Liver (tissue), 9 donors: ENCODE measurements around the gene CACNA2D1. TPM values are rescaled to one million over a fixed set of nuclear protein-coding genes. Genes with fewer than 3 reads are reported as not detected.

Source experiments
- DNase-seq: peaks from one replicate; pipeline ENCODE4 v3.0.0-alpha.2; 2017; ENCODE audit warnings: low spot score
- H3K27ac ChIP-seq, 2 donors: one replicate each; pipeline ENCODE4 v1.7.0; 2013; ENCODE audit warnings: inconsistent platforms in 2 of 2, low read length in 2 of 2, control low read depth in 1 of 2, low read depth in 1 of 2, mild to moderate bottlenecking in 1 of 2
- H3K27me3 ChIP-seq, 4 donors: one replicate each; pipeline versions ENCODE4 v1.6.1 to v1.7.0; 2013; ENCODE audit warnings: low read length in 3 of 4, inconsistent platforms in 1 of 4, mild to moderate bottlenecking in 1 of 4, moderate library complexity in 1 of 4; ENCODE audit not compliant: control insufficient read depth in 4 of 4, insufficient read depth in 4 of 4
- H3K36me3 ChIP-seq, 4 donors: one replicate each; pipeline versions ENCODE4 v1.6.1 to v1.7.0; 2013; ENCODE audit warnings: low read length in 3 of 4, mild to moderate bottlenecking in 3 of 4, low read depth in 1 of 4, moderate library complexity in 1 of 4; ENCODE audit not compliant: control insufficient read depth in 4 of 4, insufficient read depth in 3 of 4
- H3K4me1 ChIP-seq, 4 donors: one replicate each; pipeline versions ENCODE4 v1.6.1 to v1.7.0; 2013; ENCODE audit warnings: low read length in 3 of 4, mild to moderate bottlenecking in 3 of 4, moderate library complexity in 1 of 4; ENCODE audit not compliant: control insufficient read depth in 4 of 4, insufficient read depth in 4 of 4
- H3K4me3 ChIP-seq, 3 donors: one replicate each; pipeline versions ENCODE4 v1.6.1 to v1.7.0; 2013; ENCODE audit warnings: low read length in 3 of 3, control low read depth in 1 of 3, low read depth in 1 of 3, mild to moderate bottlenecking in 1 of 3
- H3K9ac ChIP-seq, 2 donors: one replicate each; pipeline ENCODE4 v1.7.0; 2013; ENCODE audit warnings: low read length in 2 of 2, mild to moderate bottlenecking in 2 of 2, moderate library complexity in 2 of 2, control low read depth in 1 of 2, low read depth in 1 of 2
- H3K9me3 ChIP-seq, 4 donors: one replicate each; pipeline versions ENCODE4 v1.6.1 to v1.7.0; 2013; ENCODE audit warnings: low read length in 3 of 4; ENCODE audit not compliant: control insufficient read depth in 4 of 4
- ATF3 ChIP-seq: IDR thresholded peaks from 2 replicates; pipeline ENCODE4 v1.6.1; 2016; ENCODE audit warnings: antibody characterized with exemption
- CTCF ChIP-seq: fragments of 150-350 bp; IDR thresholded peaks from 2 replicates; pipeline ENCODE4 v1.5.1; 2017; ENCODE audit warnings: improper control_type of control experiment, low read depth, low read length; ENCODE audit not compliant: missing input control
- EGR1 ChIP-seq, 2 donors: IDR thresholded peaks; 2 replicates each; pipeline ENCODE4 v1.6.1; 2016 to 2018; ENCODE audit warnings: antibody characterized with exemption in 2 of 2, low read depth in 2 of 2
- FOXA1 ChIP-seq: IDR thresholded peaks from 2 replicates; pipeline ENCODE4 v1.6.1; 2016; ENCODE audit warnings: antibody characterized with exemption
- FOXA2 ChIP-seq: IDR thresholded peaks from 2 replicates; pipeline ENCODE4 v1.6.1; 2016; ENCODE audit warnings: antibody characterized with exemption
- GABPA ChIP-seq, 2 donors: IDR thresholded peaks in 1 of 2; conservative IDR thresholded peaks in 1 of 2; 2 replicates each; pipeline ENCODE4 v1.6.1; 2016; ENCODE audit warnings: antibody characterized with exemption in 2 of 2, mild to moderate bottlenecking in 1 of 2, moderate library complexity in 1 of 2
- HNF4A ChIP-seq, 2 donors: conservative IDR thresholded peaks; 2 replicates each; pipeline ENCODE4 v1.6.1; 2016; ENCODE audit warnings: antibody characterized with exemption in 2 of 2, mild to moderate bottlenecking in 2 of 2
- HNF4G ChIP-seq: IDR thresholded peaks from 2 replicates; pipeline ENCODE4 v1.6.1; 2016; ENCODE audit warnings: antibody characterized with exemption
- JUND ChIP-seq, 2 donors: IDR thresholded peaks; 2 replicates each; pipeline ENCODE4 v1.6.1; 2016; ENCODE audit warnings: antibody characterized with exemption in 2 of 2
- MAX ChIP-seq: IDR thresholded peaks from 2 replicates; pipeline ENCODE4 v1.6.1; 2016; ENCODE audit warnings: antibody characterized with exemption
- NR2F2 ChIP-seq: IDR thresholded peaks from 2 replicates; pipeline ENCODE4 v1.6.1; 2016; ENCODE audit warnings: antibody characterized with exemption
- RAD21 ChIP-seq, 2 donors: IDR thresholded peaks; 2 replicates each; pipeline ENCODE4 v1.6.1; 2016; ENCODE audit warnings: antibody characterized with exemption in 2 of 2, mild to moderate bottlenecking in 2 of 2
- REST ChIP-seq: IDR thresholded peaks from 2 replicates; pipeline ENCODE4 v1.6.1; 2016; ENCODE audit warnings: antibody characterized with exemption, mild to moderate bottlenecking
- RXRA ChIP-seq, 2 donors: IDR thresholded peaks; 2 replicates each; pipeline ENCODE4 v1.6.1; 2017 to 2018; ENCODE audit warnings: antibody characterized with exemption in 2 of 2, mild to moderate bottlenecking in 1 of 2
- SP1 ChIP-seq: IDR thresholded peaks from 2 replicates; pipeline ENCODE4 v1.6.1; 2018; ENCODE audit warnings: antibody characterized with exemption, mild to moderate bottlenecking
- TAF1 ChIP-seq: conservative IDR thresholded peaks from 2 replicates; pipeline ENCODE4 v1.6.1; 2016; ENCODE audit warnings: antibody characterized with exemption, mild to moderate bottlenecking
- YY1 ChIP-seq: IDR thresholded peaks from 2 replicates; pipeline ENCODE4 v1.6.1; 2016; ENCODE audit warnings: antibody characterized with exemption, mild to moderate bottlenecking
- ZBTB33 ChIP-seq: IDR thresholded peaks from 2 replicates; pipeline ENCODE4 v1.6.1; 2016; ENCODE audit warnings: antibody characterized with exemption
- WGBS: extraction: QIAGEN DNeasy Blood & Tissue Kit; methylation state at CpG from one replicate; pipeline ENCODE4 v1.1.7; 2013; 5-methylcytosine and 5-hydroxymethylcytosine counted together
- polyA plus RNA-seq, 2 donors: library from polyadenylated mRNA; stranded (reverse) in 1 of 2; unstranded in 1 of 2; fragments of 200-250 nt in 1 of 2; fragments of >200 nt in 1 of 2; fragmentation: Nextera tagmentation in 1 of 2; extraction: Ambion mirVana in 1 of 2; gene quantifications; one replicate each; pipeline versions ENCODE4 v1.2.1 to v1.2.3, GENCODE V29; 2013 to 2015
- total RNA-seq, 2 donors: library from RNA; depleted of rRNA; stranded (reverse); fragments of >200 nt; gene quantifications; one replicate each; pipeline ENCODE4 v1.2.3, GENCODE V29; 2014
- donor health status: healthy.
- donor health status: healthy.
- donor health status: healthy.
- donor health status: healthy.
- donor health status: healthy.

Gene CACNA2D1
- total and polyA plus RNA-seq, 4 donors: 0.42 to 2.3 (median 0.94) TPM

- Histone ChIP-seq H3K4me3 (no peak overlapping the region), H3K9ac (no peak overlapping the region), H3K36me3 (no peaks in the 10 kb centered on the region), H3K27me3 (no peaks in the 10 kb centered on the region), H3K4me1 (no peaks in the 10 kb centered on the region), H3K27ac (no peak overlapping the region), H3K9me3 (no peaks in the 10 kb centered on the region)
- WGBS: 84% methylated on average over 4 of the region's 4 CpGs
- no peak for DNase-seq
- TF ChIP-seq FOXA2 (no peak), CTCF (no peak), REST (no peak), RAD21 (IDR thresholded peaks at IDR 0.05) (no peak), YY1 (no peak), EGR1 (IDR thresholded peaks at IDR 0.05; ENCODE audit: low read depth in 2 of 2) (no peak), HNF4G (no peak), NR2F2 (no peak), FOXA1 (no peak), MAX (no peak), RXRA (IDR thresholded peaks at IDR 0.05) (no peak), ZBTB33 (no peak), SP1 (no peak), HNF4A (conservative IDR thresholded peaks at IDR 0.05) (no peak), ATF3 (no peak), TAF1 (no peak)
Observed at GRCh38 chr7:82085116-82085515, 358.5 kb downstream of the CACNA2D1 start.

- no peak for DNase-seq
Observed at GRCh38 chr7:82081644-82082224, 361.8 kb downstream of the CACNA2D1 start.

More at GRCh38 chr7:82081644-82082224, 361.8 kb downstream of the CACNA2D1 start:
- H3K9ac ChIP-seq: no peak overlapping the region
- WGBS: 81% methylated on average over 12 of the region's 12 CpGs
- H3K36me3 ChIP-seq: no peaks in the 10 kb centered on the region
- no peak overlapping the region for H3K27ac ChIP-seq
- H3K9me3 ChIP-seq: no peaks in the 10 kb centered on the region
- no peaks in the 10 kb centered on the region for H3K27me3 ChIP-seq
- TF ChIP-seq JUND (IDR thresholded peaks at IDR 0.05) (no peak), RAD21 (IDR thresholded peaks at IDR 0.05) (no peak), EGR1 (IDR thresholded peaks at IDR 0.05; ENCODE audit: low read depth in 2 of 2) (no peak), ZBTB33 (no peak), NR2F2 (no peak), YY1 (no peak), TAF1 (no peak), RXRA (IDR thresholded peaks at IDR 0.05) (no peak), MAX (no peak), REST (no peak), GABPA (IDR thresholded peaks at IDR 0.05 in 1 of 2, conservative IDR thresholded peaks at IDR 0.05 in 1 of 2) (no peak)
- no peaks in the 10 kb centered on the region for H3K4me1 ChIP-seq
- no peak overlapping the region for H3K4me3 ChIP-seq
